ENCODE measurements around the gene ZBTB3. TPM values are rescaled to one million over a fixed set of nuclear protein-coding genes. Genes with fewer than 3 reads are reported as not detected.
A peak's percentile ranks its signal among the peaks of the same experiment; 100 is the strongest.

The ZBTB3 gene
- total and polyA plus RNA-seq, 2 of the 13 experiments (the other 11 are each of a cell fraction or from before 2014, with no cell fraction given): 3.4 to 5.2 TPM

DNA sequence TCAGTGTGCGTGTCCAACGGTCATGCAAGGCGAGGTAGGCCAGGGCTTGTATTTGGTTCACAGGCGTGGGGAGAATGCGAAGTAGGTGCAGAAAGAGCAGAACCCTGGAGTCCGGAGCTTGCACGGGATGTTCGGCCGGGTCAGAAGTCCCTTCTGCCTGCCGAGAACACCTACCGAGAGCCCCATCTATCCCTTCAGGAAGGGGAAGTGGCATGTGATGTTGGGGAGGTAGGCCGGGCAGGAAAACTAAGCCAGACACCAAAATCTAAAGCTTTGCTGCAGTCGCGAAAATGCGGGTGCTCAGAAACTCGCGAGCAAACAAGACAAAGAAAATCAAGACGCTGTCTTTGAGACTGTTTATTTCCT, 16.8 kb upstream of the ZBTB3 start (continued):
- TF ChIP-seq, protein P1, sequence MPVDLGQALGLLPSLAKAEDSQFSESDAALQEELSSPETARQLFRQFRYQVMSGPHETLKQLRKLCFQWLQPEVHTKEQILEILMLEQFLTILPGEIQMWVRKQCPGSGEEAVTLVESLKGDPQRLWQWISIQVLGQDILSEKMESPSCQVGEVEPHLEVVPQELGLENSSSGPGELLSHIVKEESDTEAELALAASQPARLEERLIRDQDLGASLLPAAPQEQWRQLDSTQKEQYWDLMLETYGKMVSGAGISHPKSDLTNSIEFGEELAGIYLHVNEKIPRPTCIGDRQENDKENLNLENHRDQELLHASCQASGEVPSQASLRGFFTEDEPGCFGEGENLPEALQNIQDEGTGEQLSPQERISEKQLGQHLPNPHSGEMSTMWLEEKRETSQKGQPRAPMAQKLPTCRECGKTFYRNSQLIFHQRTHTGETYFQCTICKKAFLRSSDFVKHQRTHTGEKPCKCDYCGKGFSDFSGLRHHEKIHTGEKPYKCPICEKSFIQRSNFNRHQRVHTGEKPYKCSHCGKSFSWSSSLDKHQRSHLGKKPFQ (CRISPR knock-in tag; IDR thresholded peaks at IDR 0.05; ENCODE audit: insufficient replicate concordance): no peak
- TF ChIP-seq ZNF180 (CRISPR knock-in tag; IDR thresholded peaks at IDR 0.05; ENCODE audit: borderline replicate concordance, low read depth) (no peak), ZNF17 (CRISPR knock-in tag; IDR thresholded peaks at IDR 0.05) (no peak), WIZ (CRISPR knock-in tag; IDR thresholded peaks at IDR 0.05) (no peak), IRX3 (CRISPR knock-in tag; IDR thresholded peaks at IDR 0.05; ENCODE audit: borderline replicate concordance, low read depth) (no peak), SMARCC2 (IDR thresholded peaks at IDR 0.05) (no peak), NR2C2 (CRISPR knock-in tag; IDR thresholded peaks at IDR 0.05; ENCODE audit: borderline replicate concordance) (no peak), ZNF224 (CRISPR knock-in tag; IDR thresholded peaks at IDR 0.05) (0 out of 2 replicates have a peak, but pooled peaks have one; percentile 20), BCL6 (CRISPR knock-in tag; IDR thresholded peaks at IDR 0.05) (no peak), ZNF234 (CRISPR knock-in tag; conservative IDR thresholded peaks at IDR 0.05) (no peak), ZFP62 (CRISPR knock-in tag; IDR thresholded peaks at IDR 0.05) (no peak), GATAD1 (CRISPR knock-in tag; IDR thresholded peaks at IDR 0.05) (no peak), ZNF337 (CRISPR knock-in tag; IDR thresholded peaks at IDR 0.05; ENCODE audit: borderline replicate concordance, low read depth) (no peak), SOX5 (CRISPR knock-in tag; IDR thresholded peaks at IDR 0.05; ENCODE audit: borderline replicate concordance) (no peak), HNRNPUL1 (IDR thresholded peaks at IDR 0.05; ENCODE audit: low read depth, low read length) (no peak), ZFP36 (IDR thresholded peaks at IDR 0.05; ENCODE audit: borderline replicate concordance, low read depth, low read length, partially characterized antibody) (no peak)
- TF ChIP-seq, protein P2, sequence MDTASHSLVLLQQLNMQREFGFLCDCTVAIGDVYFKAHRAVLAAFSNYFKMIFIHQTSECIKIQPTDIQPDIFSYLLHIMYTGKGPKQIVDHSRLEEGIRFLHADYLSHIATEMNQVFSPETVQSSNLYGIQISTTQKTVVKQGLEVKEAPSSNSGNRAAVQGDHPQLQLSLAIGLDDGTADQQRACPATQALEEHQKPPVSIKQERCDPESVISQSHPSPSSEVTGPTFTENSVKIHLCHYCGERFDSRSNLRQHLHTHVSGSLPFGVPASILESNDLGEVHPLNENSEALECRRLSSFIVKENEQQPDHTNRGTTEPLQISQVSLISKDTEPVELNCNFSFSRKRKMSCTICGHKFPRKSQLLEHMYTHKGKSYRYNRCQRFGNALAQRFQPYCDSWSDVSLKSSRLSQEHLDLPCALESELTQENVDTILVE (CRISPR knock-in tag; IDR thresholded peaks at IDR 0.05): no peak; the same call in 1 of the 2 replicates
- TF ChIP-seq, protein P3, sequence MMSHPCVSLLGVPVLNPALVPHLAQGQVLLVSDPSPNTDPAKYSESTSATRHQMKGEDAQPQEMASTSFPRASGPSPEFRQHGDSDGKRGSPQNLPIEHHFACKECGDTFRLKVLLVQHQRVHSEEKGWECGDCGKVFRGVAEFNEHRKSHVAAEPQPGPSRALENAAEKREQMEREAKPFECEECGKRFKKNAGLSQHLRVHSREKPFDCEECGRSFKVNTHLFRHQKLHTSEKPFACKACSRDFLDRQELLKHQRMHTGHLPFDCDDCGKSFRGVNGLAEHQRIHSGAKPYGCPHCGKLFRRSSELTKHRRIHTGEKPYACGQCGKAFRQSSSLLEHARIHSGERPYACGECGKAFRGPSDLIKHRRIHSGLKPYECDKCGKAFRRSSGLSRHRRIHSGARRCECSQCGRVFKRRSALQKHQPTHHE (CRISPR knock-in tag; IDR thresholded peaks at IDR 0.05; ENCODE audit: borderline replicate concordance): peak; percentile 47; the same call in 1 of the 2 replicates
- TF ChIP-seq, protein P4, sequence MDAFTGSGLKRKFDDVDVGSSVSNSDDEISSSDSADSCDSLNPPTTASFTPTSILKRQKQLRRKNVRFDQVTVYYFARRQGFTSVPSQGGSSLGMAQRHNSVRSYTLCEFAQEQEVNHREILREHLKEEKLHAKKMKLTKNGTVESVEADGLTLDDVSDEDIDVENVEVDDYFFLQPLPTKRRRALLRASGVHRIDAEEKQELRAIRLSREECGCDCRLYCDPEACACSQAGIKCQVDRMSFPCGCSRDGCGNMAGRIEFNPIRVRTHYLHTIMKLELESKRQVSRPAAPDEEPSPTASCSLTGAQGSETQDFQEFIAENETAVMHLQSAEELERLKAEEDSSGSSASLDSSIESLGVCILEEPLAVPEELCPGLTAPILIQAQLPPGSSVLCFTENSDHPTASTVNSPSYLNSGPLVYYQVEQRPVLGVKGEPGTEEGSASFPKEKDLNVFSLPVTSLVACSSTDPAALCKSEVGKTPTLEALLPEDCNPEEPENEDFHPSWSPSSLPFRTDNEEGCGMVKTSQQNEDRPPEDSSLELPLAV (CRISPR knock-in tag; conservative IDR thresholded peaks at IDR 0.05; ENCODE audit: low read depth): no peak
- TF ChIP-seq, protein P5, sequence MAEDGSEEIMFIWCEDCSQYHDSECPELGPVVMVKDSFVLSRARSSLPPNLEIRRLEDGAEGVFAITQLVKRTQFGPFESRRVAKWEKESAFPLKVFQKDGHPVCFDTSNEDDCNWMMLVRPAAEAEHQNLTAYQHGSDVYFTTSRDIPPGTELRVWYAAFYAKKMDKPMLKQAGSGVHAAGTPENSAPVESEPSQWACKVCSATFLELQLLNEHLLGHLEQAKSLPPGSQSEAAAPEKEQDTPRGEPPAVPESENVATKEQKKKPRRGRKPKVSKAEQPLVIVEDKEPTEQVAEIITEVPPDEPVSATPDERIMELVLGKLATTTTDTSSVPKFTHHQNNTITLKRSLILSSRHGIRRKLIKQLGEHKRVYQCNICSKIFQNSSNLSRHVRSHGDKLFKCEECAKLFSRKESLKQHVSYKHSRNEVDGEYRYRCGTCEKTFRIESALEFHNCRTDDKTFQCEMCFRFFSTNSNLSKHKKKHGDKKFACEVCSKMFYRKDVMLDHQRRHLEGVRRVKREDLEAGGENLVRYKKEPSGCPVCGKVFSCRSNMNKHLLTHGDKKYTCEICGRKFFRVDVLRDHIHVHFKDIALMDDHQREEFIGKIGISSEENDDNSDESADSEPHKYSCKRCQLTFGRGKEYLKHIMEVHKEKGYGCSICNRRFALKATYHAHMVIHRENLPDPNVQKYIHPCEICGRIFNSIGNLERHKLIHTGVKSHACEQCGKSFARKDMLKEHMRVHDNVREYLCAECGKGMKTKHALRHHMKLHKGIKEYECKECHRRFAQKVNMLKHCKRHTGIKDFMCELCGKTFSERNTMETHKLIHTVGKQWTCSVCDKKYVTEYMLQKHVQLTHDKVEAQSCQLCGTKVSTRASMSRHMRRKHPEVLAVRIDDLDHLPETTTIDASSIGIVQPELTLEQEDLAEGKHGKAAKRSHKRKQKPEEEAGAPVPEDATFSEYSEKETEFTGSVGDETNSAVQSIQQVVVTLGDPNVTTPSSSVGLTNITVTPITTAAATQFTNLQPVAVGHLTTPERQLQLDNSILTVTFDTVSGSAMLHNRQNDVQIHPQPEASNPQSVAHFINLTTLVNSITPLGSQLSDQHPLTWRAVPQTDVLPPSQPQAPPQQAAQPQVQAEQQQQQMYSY (CRISPR knock-in tag; IDR thresholded peaks at IDR 0.05): peak; percentile 83
- TF ChIP-seq, protein P6, sequence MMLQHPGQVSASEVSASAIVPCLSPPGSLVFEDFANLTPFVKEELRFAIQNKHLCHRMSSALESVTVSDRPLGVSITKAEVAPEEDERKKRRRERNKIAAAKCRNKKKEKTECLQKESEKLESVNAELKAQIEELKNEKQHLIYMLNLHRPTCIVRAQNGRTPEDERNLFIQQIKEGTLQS (CRISPR knock-in tag; IDR thresholded peaks at IDR 0.05): no peak
